WERI-Rb-1 (cell line): Measurements from ENCODE around the gene KRT77.
"Not testable (repeated sequence)": the region's sequence is repeated elsewhere in the genome, so short reads cannot be mapped to it uniquely, and the experiment has no call there.

ENCODE experiments used
- DNase-seq: peaks from one replicate; pipeline ENCODE4 v3.0.0-alpha.2; 2020
- H3K27ac ChIP-seq: fragments of 250-450 bp; sonication (Bioruptor Pico); 2 replicates; pipeline ENCODE4 v1.5.1; 2020; ENCODE audit warnings: mild to moderate bottlenecking, moderate library complexity
- H3K27me3 ChIP-seq: fragments of 250-450 bp; sonication (Bioruptor Pico); 2 replicates; pipeline ENCODE4 v1.5.1; 2021; ENCODE audit warnings: mild to moderate bottlenecking, low read depth, moderate library complexity; ENCODE audit not compliant: insufficient read depth, severe bottlenecking
- H3K36me3 ChIP-seq: fragments of 250-450 bp; sonication (Bioruptor Pico); 2 replicates; pipeline ENCODE4 v1.5.1; 2020; ENCODE audit warnings: mild to moderate bottlenecking, moderate library complexity
- H3K4me3 ChIP-seq: 2 replicates; pipeline ENCODE4 v1.5.1; 2011; ENCODE audit warnings: low read depth, mild to moderate bottlenecking, control low read depth, low read length
- H3K9me3 ChIP-seq: fragments of 250-450 bp; sonication (Bioruptor Pico); 2 replicates; pipeline ENCODE4 v1.5.1; 2021; ENCODE audit warnings: mild to moderate bottlenecking, moderate library complexity; ENCODE audit not compliant: severe bottlenecking
- TF ChIP-seq, protein P1 (sequence below): IDR thresholded peaks from 2 replicates; pipeline ENCODE4 v1.5.1; 2011; ENCODE audit warnings: low read depth, mild to moderate bottlenecking, control low read depth, inconsistent platforms, low read length

KRT77 gene

DNA sequence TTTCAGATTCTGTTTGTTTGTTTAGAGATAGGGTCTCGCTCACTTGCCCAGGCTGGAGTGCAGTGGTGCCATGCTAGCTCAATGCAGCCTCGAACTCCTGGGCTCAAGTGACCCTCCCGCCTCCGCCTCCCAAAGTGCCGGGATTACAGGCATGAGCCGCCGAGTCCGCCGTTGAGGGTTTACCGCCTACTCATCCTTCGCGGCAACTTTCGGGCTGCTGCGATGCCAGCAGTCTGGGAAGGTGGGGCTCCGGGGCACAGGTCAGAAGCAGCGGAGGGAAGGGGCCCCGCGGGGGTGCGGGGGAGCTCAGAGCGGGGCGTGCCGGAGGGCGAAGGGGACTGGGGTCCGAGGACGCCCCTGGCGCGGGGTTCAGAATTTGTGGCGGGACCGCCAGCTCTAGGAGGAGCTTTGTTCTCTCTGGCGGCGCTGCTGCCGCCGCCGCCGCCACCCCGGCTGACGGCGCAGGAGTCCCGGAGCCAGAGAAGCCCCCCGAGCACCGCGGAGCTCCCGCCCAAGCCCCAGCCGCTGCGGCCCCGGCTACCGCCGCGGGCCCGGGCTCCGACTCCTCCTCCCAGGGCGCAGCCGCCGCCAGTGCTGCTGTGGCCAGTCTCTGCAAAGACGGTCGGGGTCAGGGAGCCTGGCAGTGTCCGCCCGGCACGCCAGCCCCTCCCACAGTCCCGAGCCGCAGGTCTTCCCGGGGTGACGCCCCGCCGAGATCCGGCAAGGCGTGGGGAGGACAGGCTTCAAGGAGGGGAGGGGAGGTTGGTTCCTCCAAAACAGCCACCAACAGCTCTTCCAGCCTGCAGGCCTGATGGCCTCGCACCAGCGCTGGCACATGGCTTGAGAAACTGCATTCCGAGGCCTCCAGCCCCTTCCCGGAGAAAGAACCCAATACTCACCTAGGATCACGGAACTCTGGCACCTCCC is 10.9 kb upstream of the KRT77 start:
- no peak overlapping the region for H3K27ac ChIP-seq
- no peaks in the 10 kb centered on the region for H3K36me3 ChIP-seq
- H3K4me3 ChIP-seq: no peak overlapping the region
- TF ChIP-seq, protein P1, sequence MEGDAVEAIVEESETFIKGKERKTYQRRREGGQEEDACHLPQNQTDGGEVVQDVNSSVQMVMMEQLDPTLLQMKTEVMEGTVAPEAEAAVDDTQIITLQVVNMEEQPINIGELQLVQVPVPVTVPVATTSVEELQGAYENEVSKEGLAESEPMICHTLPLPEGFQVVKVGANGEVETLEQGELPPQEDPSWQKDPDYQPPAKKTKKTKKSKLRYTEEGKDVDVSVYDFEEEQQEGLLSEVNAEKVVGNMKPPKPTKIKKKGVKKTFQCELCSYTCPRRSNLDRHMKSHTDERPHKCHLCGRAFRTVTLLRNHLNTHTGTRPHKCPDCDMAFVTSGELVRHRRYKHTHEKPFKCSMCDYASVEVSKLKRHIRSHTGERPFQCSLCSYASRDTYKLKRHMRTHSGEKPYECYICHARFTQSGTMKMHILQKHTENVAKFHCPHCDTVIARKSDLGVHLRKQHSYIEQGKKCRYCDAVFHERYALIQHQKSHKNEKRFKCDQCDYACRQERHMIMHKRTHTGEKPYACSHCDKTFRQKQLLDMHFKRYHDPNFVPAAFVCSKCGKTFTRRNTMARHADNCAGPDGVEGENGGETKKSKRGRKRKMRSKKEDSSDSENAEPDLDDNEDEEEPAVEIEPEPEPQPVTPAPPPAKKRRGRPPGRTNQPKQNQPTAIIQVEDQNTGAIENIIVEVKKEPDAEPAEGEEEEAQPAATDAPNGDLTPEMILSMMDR: no peak
- H3K9me3 ChIP-seq: peaks cover 5% of the 10 kb centered on the region
- H3K27me3 ChIP-seq: peaks cover 87% of the 10 kb centered on the region
- DNase-seq: no peak

DNA sequence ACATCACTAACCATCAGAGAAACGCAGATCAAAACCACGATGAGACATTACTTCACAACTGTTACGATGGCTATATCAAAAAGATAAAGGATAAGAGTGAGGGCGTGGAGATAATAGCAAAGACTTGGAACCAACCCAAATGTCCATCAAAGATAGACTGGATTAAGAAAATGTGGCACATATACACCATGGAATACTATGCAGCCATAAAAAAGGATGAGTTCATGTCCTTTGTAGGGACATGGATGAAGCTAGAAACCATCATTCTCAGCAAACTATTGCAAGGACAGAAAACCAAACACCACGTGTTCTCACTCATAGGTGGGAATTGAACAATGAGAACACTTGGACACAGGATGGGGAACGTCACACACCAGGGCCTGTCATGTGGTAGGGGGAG is 8.8 kb upstream of the KRT77 start:
- not testable (repeated sequence) for DNase-seq, H3K4me3 ChIP-seq, H3K27ac ChIP-seq, H3K9me3 ChIP-seq, H3K36me3 ChIP-seq
- H3K27me3 ChIP-seq: peaks cover 87% of the 10 kb centered on the region

DNA sequence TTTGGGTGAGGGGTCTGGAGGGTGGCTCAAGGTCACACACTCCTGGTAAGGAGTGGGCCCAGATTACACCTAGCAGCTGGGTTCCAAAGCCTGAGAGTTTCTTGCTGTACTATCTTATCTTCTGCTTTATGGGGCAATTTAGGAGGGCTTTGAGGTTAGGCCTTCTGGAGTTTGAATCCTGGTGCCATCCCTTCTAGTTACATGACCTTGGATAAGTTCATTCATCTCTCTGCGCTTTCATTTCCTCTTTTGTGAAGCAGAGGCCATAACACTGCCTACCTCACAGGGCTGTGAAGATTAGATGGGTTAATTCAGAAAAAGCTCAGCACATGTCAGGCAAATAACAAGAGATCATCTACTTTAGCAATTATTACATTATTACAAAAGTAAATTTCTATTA is 7.4 kb upstream of the KRT77 start:
- H3K27me3 ChIP-seq: peaks cover 86% of the 10 kb centered on the region
- H3K36me3 ChIP-seq: no peaks in the 10 kb centered on the region
- TF ChIP-seq, protein P1: no peak
- H3K27ac ChIP-seq: no peak overlapping the region
- DNase-seq: no peak
- H3K4me3 ChIP-seq: no peak overlapping the region
- H3K9me3 ChIP-seq: peaks cover 5% of the 10 kb centered on the region

DNA sequence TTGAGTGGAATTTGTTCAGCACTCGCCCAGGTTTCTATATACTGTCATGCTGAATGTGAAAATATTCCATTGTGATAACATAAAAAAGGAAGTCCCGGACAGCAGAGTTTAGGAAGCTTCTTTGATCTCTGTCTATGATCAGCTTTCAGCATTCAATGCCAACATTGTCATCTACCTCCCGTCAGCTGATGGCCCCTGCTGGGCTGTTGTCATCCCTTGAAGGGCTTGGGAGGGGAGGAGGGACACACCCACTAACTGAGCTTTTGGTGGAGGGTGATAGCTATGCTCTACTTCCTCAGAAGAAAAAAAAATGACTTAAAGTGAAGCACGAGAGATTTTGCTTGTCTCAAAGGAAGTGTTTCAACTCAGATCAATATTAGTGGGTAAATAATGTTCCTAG is 4.7 kb upstream of the KRT77 start:
- Histone ChIP-seq H3K4me3 (no peak overlapping the region), H3K27me3 (peaks cover 83% of the 10 kb centered on the region), H3K36me3 (no peaks in the 10 kb centered on the region), H3K27ac (no peak overlapping the region), H3K9me3 (peaks cover 5% of the 10 kb centered on the region)
- no peak for DNase-seq
- TF ChIP-seq, protein P1: no peak

DNA sequence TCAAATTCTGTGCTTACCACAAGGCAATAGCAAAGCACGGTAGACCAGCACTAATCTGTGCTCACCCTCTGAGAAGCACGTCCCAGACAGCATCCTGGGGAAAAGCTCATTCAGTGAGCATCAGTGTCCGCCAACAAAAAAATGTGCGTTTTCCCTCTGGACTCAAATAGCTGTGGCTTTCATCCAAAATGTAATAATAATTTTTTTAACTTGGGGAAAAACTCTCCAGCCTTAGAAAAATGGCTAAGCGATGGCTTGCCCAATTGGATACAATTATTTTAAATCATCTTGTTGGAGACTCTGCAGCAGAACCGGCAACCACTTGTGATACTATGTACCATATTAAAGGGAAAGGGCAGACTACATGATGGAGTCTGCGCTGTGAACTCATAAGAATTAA is 1.1 kb upstream of the KRT77 start:
- no peak for DNase-seq

DNA sequence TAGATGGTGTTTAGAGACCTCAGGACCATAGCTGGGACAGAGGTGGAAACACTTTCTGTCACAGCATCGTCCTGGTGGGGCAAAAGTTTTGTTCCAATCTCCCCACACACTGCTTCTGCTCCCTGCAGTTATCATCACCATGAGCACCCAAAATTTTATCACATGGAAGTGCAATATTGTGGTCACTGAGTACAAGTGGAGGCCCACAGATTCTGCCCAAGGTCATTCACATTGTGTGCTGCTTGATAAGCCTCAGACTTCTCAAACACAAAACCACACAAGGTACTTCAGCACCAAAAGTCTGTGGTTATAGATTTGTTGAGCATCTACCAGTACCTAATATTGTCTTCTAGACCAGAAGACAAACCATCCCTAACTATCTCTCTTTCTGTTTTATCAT is 554 bp upstream of the KRT77 start:
- DNase-seq: no peak
- no peaks in the 10 kb centered on the region for H3K9me3 ChIP-seq
- H3K27ac ChIP-seq: no peak overlapping the region
- H3K27me3 ChIP-seq: peaks cover 79% of the 10 kb centered on the region
- no peaks in the 10 kb centered on the region for H3K36me3 ChIP-seq
- H3K4me3 ChIP-seq: no peak overlapping the region
- TF ChIP-seq, protein P1: no peak

More for the DNA sequence above, 1.1 kb upstream of the KRT77 start:
- Histone ChIP-seq H3K27me3 (peaks cover 79% of the 10 kb centered on the region), H3K9me3 (no peaks in the 10 kb centered on the region), H3K36me3 (no peaks in the 10 kb centered on the region), H3K27ac (no peak overlapping the region), H3K4me3 (no peak overlapping the region)
- TF ChIP-seq, protein P1: no peak
